ENCODE measurements around the gene TREM2.

TREM2 gene

DNA sequence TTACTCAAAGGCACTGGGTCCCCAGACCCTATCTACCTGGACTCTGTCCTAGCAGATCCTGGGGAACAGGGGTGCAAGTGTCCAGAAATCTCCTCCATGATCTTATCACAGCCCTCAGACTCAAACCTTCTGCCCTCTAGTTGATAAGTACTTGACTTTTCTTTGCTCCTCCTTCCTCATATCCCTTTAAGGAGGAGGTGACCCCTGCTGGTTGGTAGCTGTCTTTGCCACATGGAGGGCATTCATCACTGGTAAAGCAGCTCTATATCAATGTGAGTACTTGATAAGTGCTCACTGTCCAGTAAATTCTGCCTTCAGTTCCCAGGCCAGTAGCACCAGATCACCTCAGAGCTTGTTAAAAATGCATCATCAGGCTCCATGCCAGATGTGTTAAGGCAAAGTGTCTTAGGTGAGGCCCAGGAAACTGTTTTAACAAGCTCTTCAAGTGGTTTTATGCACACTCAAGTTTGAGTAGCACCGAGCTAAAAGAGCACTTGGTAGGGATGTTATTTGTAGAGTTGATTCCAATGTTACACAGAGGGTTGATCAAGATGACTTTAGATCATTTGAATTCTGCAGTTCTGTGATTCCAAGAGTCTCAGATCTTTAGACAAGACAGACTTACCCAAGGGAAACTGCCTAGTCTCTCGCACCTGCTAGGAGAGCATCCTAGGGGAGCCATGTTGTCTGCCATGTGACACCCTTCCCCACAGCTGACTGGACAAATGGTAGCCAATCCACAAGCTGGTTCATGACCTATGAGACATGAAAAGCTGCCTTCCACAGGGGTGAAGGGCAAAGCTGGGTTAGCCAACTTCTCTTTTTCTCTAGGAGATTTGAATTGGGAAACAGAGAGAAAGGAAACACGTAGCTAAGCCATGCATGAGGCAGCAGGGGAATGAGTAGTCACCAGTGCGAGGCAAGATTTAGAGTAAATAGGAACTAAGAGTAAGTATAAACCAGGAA lies 19.4 kb upstream of the TREM2 start:
- peak; percentile 87 for DNase-seq

DNA sequence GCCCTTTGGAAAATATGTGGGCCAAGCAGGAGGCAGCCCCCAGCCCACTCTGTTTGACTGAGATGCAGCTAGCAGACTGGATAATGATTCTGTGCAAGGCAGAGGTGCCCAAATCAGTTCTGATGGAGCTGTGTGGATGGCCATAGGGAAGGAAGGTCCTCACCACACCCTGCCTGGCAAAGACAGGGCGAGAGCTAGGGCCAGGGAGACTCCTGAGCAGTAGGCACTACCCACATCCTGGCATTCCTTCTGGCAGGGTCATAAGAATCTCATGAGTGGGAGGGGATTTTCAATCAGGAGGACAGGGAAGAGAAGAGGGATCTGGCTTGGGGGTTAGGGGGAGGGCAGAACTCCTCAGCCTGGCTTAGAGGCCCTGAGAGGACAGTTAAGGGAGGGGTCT lies 18.6 kb upstream of the TREM2 start:
- peak; percentile 74 for DNase-seq

DNA sequence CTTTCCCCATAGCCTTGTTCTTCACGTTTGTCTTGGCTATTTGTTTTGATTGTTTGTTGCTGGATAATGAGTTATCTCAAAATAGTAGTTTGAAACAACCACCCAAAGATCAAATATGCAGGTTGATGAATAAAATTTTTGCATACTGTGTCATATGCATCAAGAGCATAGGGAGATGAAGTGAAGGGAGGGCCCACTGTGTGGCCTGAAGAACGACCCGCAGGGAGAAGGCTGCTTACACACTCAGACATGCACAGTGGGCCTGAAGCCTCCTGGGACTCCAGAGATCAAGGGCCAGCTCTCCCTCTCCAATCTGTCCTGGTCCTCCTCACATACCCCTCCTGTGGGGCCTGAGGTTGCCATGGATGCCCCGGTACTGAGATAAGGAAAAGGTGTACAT lies 16.2 kb upstream of the TREM2 start:
- no peak for DNase-seq

DNA sequence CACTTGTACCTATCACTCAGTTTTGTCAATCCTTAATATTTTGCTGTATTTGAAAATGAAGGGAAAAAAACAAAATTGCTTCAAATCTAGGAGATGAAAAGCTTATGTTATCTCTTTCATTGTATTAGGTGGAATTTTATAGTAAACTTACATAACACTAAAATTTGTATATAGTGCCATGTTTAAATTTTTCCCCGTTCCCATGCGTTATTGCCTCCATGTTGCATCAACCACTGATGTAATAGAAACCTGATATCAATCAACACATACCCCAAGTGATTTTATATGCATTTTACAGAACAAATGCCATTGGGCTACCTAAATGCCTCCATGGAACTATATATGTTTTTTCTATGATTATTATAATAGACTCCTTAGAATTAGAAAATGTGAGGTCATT lies 14.8 kb upstream of the TREM2 start:
- no peak for DNase-seq

DNA sequence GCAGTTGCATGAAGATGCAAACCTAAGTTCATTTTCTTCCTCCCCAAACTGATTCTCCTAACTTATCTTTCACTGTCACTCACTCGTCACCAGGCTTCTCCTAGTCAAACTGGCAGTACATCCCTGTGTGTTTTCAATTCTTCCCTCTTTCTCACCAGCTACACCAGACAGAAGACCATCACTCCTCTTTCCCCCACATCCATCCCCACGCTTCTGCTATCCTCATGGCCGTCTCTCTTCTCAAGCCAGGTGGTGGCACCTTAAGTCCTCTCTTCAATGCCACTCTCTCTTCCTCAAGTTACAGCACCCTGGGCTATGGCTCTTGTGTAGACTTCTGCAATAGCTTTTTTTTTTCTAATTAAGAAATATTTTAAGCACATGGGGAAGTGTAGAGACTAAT lies 14.4 kb upstream of the TREM2 start:
- no peak for DNase-seq

DNA sequence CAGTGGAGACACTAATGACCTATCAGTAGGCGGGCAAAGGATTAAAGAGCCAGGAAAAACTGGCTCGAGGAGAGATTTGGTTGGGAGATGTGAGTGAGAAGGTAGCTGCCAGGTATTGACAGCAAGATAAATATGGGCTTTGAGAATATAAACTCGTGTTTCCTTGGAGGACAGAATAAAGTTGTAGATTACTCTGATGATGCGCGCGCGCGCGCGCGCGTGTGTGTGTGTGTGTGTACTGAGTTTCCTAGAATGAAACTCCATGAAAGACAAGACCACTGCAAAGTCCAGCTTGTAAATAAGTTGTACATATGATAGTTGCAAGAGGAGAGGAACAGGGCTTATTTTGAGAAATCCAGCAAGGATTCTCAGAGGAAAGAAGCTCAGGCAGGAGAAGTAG lies 13.3 kb upstream of the TREM2 start:
- DNase-seq, result no peak

DNA sequence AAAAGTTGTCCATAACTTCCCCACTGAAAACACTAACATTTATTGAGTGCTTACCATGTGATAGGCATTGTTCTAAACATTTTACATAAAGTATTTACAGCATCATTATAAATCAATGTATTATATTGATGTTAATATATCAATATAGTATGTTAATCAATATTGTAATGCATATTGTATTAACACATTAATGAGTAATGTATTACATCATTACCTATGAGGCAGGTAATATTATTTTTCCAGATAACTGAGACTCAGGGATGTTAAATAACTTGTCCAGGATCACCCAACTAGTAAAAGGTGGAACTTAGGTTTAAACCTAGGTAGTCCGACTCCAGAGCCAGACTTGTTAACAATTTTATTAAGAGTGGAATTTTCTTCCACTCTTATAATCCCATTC lies 12.2 kb upstream of the TREM2 start:
- no peak for DNase-seq

DNA sequence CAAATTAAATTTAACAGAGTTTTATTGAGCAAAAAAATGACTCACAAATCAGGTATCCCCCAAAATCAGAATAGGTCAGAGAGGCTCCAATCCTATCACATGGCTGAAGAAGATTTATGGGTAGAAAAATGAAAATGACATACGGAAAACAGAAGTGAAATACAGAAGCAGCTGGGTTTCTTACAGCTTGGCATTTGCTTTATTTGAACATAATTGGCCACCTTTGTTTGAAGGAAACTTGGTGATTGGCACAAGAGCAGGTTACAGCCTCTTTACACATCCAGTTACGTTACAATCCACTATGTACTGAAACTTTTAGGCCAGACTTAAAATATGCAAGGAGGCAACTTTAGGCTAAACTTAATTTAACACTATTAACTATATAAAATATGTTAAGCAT lies 11.7 kb upstream of the TREM2 start:
- no peak for DNase-seq

DNA sequence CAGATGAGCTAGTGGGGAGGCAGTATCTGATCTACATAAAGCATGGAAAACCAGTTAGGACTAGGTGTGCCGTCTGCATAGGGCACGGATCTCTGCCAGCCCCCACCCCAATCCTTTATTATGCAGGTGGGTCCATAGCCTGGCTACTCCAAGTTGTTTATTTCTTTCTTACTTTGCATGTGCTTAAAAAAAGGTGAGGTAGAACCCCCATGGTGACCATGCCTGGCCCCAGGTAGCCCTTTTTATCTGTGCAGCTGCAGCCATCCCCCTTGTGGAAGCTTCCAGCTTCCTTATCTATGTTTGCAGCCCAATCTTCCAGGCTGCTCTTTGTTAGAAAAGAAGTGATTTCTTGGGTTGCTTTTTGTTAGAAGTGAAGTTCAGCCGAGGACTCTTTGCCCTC lies 9.0 kb upstream of the TREM2 start:
- DNase-seq, result no peak

DNA sequence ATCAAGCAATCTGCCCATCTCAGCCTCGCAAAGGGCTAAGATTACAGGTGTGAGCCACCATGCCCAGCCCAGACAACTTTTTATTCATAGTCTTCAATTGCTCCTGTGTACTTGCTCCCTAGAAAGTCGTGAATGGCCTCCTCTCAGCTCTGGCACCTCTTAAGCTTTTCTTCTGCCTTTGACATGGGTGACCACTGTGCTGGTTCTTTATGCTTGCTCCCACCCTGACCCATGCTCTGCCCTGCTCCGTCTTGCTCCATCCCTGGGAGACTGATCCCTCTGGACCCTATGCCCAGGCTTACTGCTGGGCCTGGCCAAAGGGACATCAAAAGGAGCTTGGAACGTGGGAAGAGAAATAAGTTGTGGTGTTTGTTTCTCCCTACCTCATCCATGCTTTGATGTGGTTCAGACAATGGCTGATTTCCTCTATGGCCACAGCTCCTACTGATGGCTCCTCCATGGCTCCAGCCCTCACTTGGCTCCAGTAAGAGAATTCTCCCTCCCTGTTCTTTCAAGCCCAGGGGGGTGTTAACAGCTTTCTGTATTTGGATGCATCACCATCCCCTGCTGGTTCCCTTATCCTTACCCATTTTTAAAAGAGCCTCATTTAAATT lies 7.7 kb upstream of the TREM2 start:
- no peak for DNase-seq

DNA sequence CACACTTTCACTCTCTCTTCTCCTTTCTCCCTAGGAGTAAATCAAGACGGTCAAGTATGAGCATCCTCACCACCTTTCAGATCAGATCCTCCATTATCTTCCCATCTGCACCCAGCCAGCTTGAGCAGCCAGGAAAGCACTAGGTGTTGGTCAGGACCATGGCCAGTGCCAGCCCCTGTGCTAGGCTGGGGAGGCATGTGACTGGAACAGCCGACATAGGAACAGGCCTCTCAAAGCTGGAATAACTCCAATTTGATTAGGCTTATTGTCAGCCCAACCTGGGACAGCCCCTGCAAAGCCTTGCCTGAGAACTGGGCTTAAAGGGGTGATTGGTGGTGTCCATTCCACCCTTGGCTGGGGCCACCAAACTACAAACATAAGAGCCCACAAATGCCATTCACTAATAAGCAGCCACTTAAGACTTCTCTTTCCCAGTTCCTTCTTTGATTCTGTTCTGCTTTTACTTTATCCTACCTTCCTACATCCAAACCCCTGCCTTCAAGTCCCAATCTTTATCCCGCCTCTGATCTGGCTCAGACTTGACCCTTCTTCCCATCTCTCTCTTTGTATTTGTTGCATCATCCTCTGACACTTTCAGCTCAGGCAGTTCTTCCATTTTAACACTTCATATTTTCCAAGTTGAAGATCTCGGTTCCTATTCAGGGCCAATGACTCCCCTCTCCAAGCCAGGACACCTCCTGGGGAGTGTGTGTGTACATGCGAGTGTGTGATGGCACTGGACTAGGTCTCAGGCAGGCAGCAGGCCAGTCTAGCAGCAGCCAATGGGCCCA lies 4.5 kb upstream of the TREM2 start:
- peak; percentile 1 for DNase-seq

DNA sequence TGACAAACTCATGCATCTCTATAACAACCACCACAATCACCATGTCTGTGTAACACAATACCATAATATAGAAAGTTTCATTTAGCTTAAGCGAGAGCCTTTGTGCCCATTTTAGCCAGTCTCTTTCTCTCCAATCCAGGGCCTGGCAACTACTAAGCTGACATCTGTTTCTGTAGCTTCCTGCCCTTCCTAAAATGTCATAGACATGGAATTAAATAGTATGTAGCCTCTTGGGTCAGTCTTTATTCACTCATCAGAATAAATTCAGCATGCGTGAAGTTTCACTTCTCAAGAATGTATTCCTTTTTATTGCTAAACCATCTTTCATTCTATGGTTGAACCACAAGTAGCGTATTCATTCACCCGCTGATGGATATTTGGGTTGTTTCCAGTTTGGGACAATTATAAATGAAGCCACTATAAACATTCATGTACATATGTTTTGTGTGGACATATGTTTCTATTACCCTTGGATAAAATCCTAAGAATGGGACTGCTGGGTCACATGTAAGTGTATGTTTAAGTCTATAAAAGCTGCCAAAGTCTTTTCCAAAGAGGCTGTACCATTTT lies 1.7 kb upstream of the TREM2 start:
- no peak for DNase-seq

DNA sequence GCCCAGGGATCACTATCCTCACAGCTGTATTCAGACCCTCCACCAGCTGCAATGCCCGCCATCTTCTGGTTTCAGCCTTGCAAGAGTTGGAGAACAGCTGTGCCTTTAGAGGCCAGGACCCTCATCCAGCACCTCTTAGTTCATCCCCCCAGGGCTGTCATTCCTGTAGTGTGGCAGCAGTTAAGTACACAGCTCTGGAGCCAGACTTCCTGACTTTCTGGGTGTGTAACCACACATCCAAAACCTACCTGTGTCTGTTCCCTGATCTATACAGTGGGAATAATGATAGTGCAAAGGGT lies 452 bp upstream of the TREM2 start:
- no peak for DNase-seq

DNA sequence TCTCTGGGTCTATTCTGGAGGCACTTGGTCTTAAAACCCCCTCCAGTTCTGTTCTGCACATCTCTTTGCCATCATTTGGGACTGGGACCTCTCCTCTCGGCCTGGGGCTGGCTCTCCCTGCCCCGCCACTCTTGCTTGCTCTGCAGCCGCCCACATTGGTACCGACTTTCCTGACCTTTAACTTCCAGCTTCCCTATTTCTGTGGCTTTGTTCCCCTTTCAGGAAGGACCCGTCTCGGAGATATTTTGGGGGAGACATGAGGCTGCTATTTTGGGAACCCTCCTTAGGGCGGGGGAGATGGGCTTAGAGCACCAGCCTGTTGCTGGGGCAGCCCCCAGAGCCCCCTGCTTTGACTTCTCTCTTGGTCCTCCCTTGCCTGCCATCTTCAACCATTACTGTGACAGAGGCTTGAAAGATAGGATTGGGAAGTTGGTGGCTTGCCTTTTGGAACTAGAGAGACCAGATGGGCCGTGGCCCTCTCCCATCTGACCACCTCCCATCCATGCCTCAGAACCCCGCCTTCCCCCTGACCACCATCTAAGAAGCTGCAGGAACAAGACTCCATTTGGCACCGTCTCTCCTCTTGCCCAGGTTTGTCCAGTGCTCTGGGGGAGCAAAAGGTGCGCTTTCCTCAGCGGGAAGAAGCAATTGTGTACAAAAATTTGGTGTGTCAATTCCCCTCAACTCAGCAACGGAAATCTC lies 914 bp downstream of the TREM2 start:
- no peak for DNase-seq

DNA sequence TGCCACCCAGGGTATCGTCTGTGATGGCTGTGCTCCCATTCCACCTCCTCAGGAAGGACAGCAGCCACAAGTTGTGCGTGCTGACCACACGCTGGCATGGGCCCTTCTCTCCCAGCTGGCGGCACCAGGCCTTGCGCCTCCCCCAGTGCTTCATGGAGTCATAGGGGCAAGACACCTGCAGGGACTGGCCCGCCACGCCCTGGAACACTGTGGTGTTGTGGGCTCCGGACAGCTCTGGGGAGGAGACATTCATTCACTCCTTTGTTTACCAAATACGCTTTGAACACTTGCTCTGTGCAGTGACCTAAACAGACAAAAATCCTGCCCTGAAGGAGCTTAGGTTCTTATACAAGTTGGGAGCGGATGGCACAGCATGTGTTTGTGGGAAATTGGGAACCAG lies 1.5 kb downstream of the TREM2 start:
- no peak for DNase-seq

DNA sequence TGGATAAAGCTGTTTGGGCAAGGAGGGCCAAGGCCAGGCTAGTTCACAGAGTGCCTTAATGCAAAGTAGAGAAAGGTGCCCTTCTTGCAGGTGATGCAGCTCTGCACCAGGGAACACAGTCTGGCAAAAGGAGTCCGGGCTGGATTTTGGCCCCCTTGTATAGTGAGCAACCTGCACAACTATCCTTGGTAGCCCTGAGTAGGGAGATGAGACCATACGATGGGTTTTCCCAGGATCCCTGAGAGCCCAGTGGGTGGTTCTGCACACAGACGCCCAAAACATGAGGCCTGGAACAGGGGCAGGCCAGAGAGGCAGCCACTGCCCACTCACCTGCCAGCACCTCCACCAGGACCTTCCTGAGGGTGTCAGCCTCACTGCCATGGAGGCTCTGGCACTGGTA lies 2.0 kb downstream of the TREM2 start:
- no peak for DNase-seq

DNA sequence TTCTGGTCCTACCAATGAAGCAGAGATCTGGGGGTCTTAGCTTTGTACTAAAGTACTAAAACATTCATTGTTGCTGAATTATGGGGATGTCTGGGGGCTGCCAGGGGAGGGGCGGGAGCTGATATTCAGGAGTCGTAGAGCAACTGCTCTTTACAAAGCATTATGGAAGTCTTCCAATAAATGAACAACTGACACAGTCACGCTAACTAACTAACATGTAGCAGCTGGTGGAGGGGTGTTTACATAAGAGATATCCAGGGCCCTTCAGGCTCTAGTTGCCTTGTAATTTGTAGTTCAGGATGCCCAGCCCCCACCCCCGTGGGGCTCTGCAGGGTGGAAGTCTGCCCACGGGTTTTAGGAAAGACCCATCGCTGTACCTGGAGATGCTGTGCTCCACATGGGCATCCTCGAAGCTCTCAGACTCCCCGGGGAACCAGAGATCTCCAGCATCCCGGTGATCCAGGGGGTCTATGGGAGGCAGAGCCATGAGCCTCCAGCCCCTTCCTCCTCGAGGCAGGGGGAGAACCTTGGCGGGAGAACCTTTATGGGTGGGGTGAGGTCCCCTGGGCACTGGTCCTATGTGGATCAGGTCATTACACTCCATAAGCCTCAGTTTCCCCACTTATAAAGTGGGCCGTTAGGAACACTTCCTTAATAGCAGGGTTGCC lies 3.4 kb downstream of the TREM2 start:
- DNase-seq, result no peak

DNA sequence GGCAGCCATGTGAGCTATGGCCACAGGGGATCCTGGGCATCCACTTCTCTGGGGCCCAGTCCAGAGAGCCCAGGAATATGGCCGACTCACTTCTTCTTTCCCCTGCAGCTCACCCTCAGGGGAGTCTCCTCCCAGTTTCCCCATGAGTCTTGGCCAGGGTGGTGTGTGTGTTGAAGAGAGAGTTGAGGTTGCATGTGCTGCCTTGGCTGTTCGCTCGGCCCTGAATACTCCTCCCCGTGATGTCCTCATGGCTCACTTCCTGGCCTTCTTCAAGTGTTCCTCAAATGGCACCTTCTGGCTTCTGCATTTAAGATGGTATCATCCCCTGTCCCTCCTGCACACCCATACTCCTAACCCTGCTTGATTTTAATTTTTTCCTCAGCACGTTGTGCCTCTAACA lies 5.6 kb downstream of the TREM2 start:
- no peak for DNase-seq

DNA sequence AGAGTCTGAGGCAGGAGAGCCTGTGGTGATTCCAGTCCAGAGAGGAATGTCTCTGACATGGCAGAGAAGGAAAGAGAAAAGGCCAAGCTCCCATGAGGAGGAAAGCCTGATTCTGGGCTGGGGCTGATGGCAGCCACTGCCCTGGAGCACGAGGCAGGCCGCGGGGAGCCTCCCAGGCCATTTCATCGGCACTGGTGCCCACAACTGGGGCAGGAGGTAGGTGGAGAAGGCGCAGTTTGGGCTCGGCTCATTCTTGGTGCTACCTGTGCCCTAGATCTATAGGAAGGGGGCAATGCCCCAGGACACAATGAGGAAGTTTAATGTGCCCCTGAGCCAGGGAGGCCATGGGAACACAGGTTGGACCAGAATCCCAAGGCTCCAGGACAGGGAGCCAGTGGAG lies 6.1 kb downstream of the TREM2 start:
- no peak for DNase-seq

DNA sequence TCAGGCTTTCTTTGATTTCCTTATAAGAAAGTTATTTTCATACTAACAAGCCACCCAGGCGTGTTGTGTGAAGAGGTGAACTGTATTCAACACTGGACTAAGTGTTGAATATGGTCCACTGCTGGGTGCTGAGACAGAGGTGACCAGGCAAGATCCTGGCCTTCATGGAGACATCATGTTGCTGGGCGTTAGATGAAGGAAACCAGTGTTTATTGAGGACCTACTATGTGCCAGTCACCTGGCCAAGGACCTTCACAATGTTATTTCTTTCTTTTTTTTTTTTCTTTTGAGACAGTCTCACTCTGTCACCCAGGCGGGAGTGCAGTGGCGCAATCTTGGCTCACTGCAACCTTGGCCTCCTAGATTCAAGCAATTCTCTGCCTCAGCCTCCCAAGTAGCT lies 6.9 kb downstream of the TREM2 start:
- no peak for DNase-seq

DNA sequence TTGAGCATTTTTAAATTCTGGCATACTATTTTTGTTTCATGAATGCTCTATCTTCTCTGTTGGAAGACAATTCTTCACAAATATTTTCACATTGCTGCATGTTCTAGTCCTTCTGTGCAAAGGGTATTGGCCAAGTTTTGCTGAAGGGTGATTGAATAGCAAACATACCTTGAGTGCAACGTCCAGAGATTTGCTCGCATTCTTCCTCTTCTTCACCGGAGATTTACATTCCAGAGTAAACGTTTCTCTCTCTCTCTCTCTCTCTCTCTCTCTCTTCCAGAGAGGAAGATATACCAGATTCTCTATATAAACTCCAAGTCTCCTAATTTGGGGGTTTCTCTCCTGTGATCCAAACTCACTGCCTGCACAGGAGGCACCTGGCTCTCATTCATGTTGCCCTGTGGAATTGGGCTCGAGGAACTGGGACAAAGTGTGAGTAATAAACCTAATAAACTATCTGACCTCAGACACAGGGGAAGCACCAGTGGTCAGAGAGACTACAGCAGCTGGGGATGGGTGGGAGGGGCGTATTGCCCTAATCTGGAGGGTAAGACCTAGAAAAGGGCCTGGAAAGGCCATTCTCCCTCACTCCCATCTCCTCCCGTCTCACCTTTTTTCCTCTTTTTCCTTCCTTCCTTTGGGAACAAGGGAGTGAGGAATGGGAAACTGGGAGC lies 7.6 kb downstream of the TREM2 start:
- DNase-seq, result peak; percentile 44

Measured in kidney glomerular epithelial cell (primary cell).